Choroid plexus epithelial cell (primary cell): ENCODE results near the gene AUH.

ENCODE experiments used
- DNase-seq: peaks from one replicate; pipeline ENCODE4 v3.0.0-alpha.2; 2010; ENCODE audit warnings: low read depth
- H3K4me3 ChIP-seq: 2 replicates; pipeline ENCODE4 v1.5.1; 2011; ENCODE audit warnings: low read depth, mild to moderate bottlenecking, control low read depth, low read length, moderate library complexity
- CTCF ChIP-seq: conservative IDR thresholded peaks from 2 replicates; pipeline ENCODE4 v1.5.1; 2011; ENCODE audit warnings: low read depth, mild to moderate bottlenecking, control low read depth, inconsistent platforms, low read length, moderate library complexity

Gene AUH

DNA sequence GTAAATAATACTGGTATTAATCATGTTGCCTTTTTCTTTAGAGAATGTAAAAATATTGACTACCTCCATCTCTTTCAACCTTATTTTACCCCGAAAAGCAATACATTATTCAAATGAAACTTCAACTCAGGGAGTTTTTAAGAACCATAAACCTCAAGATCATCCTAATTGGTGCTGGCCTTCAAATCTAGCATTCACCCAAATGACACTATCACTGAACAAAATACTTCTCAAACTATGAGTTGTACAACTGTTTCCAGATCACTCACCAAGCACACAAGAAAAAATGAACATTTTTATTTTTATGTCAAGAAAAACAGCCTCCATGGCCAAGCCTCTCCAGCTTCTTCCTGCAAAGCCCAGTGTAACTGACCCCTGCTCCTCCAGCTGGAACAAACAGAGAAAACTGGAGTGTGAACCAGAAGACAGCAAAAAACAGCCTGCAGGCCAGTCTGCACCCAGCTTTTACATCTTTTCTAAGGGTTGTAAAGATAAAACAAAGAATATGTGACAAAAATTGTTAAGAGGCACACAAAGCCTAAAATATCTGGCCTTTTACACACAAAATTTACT is 21.2 kb downstream of the AUH start:
- no peak overlapping the region for H3K4me3 ChIP-seq
- DNase-seq = peak; percentile 19
- TF ChIP-seq CTCF = no peak

GRCh38 chr9:91338681-91339080 is 23.0 kb downstream of the AUH start:
- no peak for TF ChIP-seq CTCF
- H3K4me3 ChIP-seq = no peak overlapping the region
- DNase-seq = no peak

DNA sequence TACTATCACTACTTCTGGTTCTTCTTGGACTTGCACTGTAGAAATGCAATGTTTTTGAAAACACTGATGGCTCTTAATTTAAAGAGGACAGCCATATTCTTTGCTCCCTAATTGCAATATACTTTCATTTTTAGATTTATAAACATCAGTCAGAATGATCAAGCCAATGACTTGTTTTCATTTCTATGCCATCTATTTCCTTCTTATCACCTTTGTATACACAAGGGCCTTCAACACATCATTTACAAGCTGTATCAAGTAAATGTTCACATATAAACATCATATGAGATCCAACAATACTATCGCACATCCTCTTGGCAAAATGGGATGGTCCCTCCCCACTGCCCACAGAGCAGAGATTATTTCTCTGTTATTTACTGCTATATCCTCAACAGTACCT is 24.9 kb downstream of the AUH start:
- no peak for DNase-seq
- no peak overlapping the region for H3K4me3 ChIP-seq
- no peak for TF ChIP-seq CTCF

- no peak overlapping the region for H3K4me3 ChIP-seq
- DNase-seq = peak; percentile 37
- no peak for TF ChIP-seq CTCF
These were observed 27.7 kb downstream of the AUH start for GRCh38 chr9:91334053-91334452.

DNA sequence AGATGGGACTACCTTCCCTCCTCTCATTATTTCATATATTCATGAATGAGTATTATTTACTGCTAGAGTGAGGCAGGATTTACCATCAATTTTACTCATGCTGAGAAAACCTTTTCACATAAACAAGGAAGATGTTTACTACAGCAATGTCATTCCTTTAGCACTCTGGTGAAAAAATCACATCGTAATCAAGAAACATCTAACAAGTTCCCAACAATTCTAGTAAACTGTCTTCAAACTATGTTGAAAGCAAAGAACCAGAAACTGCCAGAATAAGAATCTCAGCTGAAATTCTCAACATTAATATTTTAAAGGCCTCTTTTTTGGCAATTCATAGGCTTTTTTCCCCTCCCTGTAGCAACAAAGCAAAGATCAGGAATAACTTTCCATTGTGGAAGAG is 28.2 kb downstream of the AUH start:
- no peak overlapping the region for H3K4me3 ChIP-seq
- DNase-seq = no peak
- TF ChIP-seq CTCF = no peak

- DNase-seq = no peak
- H3K4me3 ChIP-seq = no peak overlapping the region
- no peak for TF ChIP-seq CTCF
These were observed 29.0 kb downstream of the AUH start for GRCh38 chr9:91332546-91333231.

GRCh38 chr9:91331849-91332248 is 29.9 kb downstream of the AUH start:
- no peak for DNase-seq
- no peak for TF ChIP-seq CTCF
- H3K4me3 ChIP-seq = no peak overlapping the region
